CD4-positive, alpha-beta T cell treated with Interleukin-1 beta for 1 hour (primary cell): Measurements from ENCODE around the gene NACC2.

Experiments used
- DNase-seq, 2 donors: peaks; one replicate each; pipeline ENCODE4 v3.0.0-alpha.2; 2020 to 2022

NACC2 gene

GRCh38 chr9:136007934-136008692 lies 87.0 kb downstream of the NACC2 start:
- no peak for DNase-seq

GRCh38 chr9:136007276-136007933 lies 87.7 kb downstream of the NACC2 start:
- DNase-seq, result no peak

GRCh38 chr9:136006169-136006568 lies 88.9 kb downstream of the NACC2 start:
- DNase-seq, result no peak

GRCh38 chr9:136004712-136005111 lies 90.4 kb downstream of the NACC2 start:
- DNase-seq, result no peak

- DNase-seq, result no peak
Observed at GRCh38 chr9:136004219-136004618, 90.9 kb downstream of the NACC2 start.

GRCh38 chr9:136003411-136004218 lies 91.5 kb downstream of the NACC2 start:
- no peak for DNase-seq

GRCh38 chr9:136002881-136003280 lies 92.2 kb downstream of the NACC2 start:
- DNase-seq, result no peak

GRCh38 chr9:136002215-136002614 lies 92.9 kb downstream of the NACC2 start:
- DNase-seq, result no peak

GRCh38 chr9:136001231-136001630 lies 93.9 kb downstream of the NACC2 start:
- DNase-seq, result no peak

- DNase-seq, result no peak
Observed at GRCh38 chr9:135998410-135999071, 96.5 kb downstream of the NACC2 start.

GRCh38 chr9:135998016-135998380 lies 97.1 kb downstream of the NACC2 start:
- DNase-seq, result no peak

- no peak for DNase-seq
Observed at GRCh38 chr9:135997090-135998015, 97.7 kb downstream of the NACC2 start.

GRCh38 chr9:135995816-135996215 lies 99.3 kb downstream of the NACC2 start:
- DNase-seq, result no peak

GRCh38 chr9:135994501-135995192 lies 100.4 kb downstream of the NACC2 start:
- no peak for DNase-seq

GRCh38 chr9:135993765-135994500 lies 101.2 kb downstream of the NACC2 start:
- DNase-seq, result no peak

- no peak for DNase-seq
Observed at GRCh38 chr9:135993409-135993742, 101.7 kb downstream of the NACC2 start.

- peak; percentile 46 to 57 for DNase-seq
Observed at GRCh38 chr9:135992486-135993408, 102.3 kb downstream of the NACC2 start.

GRCh38 chr9:135991771-135992170 lies 103.3 kb downstream of the NACC2 start:
- DNase-seq, result no peak
